ENCODE measurements around the gene PPEF1.

- TF ChIP-seq CTCF (conservative IDR thresholded peaks at IDR 0.05), result no peak
- no peak for TF ChIP-seq ZFX (IDR thresholded peaks at IDR 0.05)
Measured at GRCh38 chrX:18701621-18702361, 5.7 kb upstream of the PPEF1 start.

All from C4-2B (cell line).